Esophagus (tissue), 2 donors: ENCODE results near the gene ATP2C2. TPM values are rescaled to one million over a fixed set of nuclear protein-coding genes. Genes with fewer than 3 reads are reported as not detected.

ENCODE experiments used
- H3K27ac ChIP-seq, 2 donors: one replicate each; pipeline ENCODE4 v1.5.1; 2013; ENCODE audit warnings: low read depth in 2 of 2, mild to moderate bottlenecking in 2 of 2, inconsistent platforms in 1 of 2, low read length in 1 of 2, moderate library complexity in 1 of 2
- H3K27me3 ChIP-seq, 2 donors: one replicate each; pipeline ENCODE4 v1.6.1; 2013; ENCODE audit warnings: low read length in 2 of 2, control low read depth in 1 of 2, mild to moderate bottlenecking in 1 of 2; ENCODE audit not compliant: insufficient read depth in 2 of 2, control insufficient read depth in 1 of 2
- H3K36me3 ChIP-seq, 2 donors: one replicate each; pipeline ENCODE4 v1.6.1; 2013; ENCODE audit warnings: low read length in 1 of 2; ENCODE audit not compliant: control insufficient read depth in 2 of 2, insufficient read depth in 2 of 2
- H3K4me1 ChIP-seq, 2 donors: one replicate each; pipeline ENCODE4 v1.6.1; 2013; ENCODE audit warnings: low read length in 1 of 2; ENCODE audit not compliant: control insufficient read depth in 2 of 2, insufficient read depth in 2 of 2
- H3K4me3 ChIP-seq, 2 donors: one replicate each; pipeline ENCODE4 v1.5.1; 2013; ENCODE audit warnings: low read length in 2 of 2, mild to moderate bottlenecking in 2 of 2, low read depth in 1 of 2, moderate library complexity in 1 of 2
- H3K9me3 ChIP-seq, 2 donors: one replicate each; pipeline ENCODE4 v1.6.1; 2013; ENCODE audit warnings: mild to moderate bottlenecking in 2 of 2, low read depth in 1 of 2, low read length in 1 of 2, moderate library complexity in 1 of 2; ENCODE audit not compliant: control insufficient read depth in 2 of 2, insufficient read depth in 1 of 2
- WGBS, 2 donors: extraction: QIAGEN DNeasy Blood & Tissue Kit; methylation state at CpG; one replicate each; pipeline ENCODE4 v1.1.7; 2013; 5-methylcytosine and 5-hydroxymethylcytosine counted together
- polyA plus RNA-seq, 2 donors: library from polyadenylated mRNA; stranded (reverse); fragments of 200-250 nt; gene quantifications; one replicate each; pipeline ENCODE4 v1.2.3, GENCODE V29; 2013
- donor health status: healthy with polysubstance abuse.
- donor health status: Bipolar disorder and iron deficiency.

The ATP2C2 gene
- polyA plus RNA-seq, 2 donors: 1.1 to 2.2 TPM

DNA sequence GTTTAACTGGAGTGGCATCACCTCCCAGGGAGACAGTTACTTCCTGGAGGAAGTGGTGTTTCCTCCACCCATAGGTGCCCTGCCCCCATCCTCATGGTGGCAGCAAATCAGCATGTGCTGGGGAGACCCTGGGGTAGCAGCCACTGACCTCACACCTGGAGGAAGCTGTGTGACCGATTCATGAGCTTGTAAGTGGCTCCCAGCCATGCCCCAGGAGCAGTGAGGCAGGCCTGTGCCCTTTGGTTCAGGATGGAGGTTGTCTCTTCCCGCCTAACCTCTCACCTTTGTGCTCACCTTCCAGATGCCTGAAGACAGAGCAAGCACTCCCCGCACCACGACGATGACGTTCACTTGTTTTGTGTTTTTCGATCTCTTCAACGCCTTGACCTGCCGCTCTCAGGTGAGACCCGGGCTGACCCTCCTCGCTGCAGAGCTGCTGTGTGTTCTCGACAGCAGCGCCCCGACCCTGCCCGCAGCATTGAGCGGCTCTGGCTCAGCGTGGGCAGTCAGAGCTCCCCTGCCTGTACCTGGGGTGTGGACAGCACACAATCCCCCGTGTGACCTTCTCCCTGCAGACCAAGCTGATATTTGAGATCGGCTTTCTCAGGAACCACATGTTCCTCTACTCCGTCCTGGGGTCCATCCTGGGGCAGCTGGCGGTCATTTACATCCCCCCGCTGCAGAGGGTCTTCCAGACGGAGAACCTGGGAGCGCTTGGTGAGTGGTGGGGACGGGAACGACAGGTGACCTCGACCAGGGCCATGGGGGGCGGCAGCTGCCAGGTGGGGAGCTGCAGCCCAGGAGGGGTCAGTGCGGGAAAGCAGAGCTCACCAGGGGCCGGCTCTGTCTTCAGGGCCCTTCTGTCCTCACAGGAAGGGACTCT lies 93.3 kb downstream of the ATP2C2 start:
- H3K27ac ChIP-seq: no peak overlapping the region
- H3K36me3 ChIP-seq: peaks cover 0 to 20% of the 10 kb centered on the region in 2 donors
- 89 to 92% methylated on average over 30 of the region's 30 CpGs for WGBS, 2 donors

DNA sequence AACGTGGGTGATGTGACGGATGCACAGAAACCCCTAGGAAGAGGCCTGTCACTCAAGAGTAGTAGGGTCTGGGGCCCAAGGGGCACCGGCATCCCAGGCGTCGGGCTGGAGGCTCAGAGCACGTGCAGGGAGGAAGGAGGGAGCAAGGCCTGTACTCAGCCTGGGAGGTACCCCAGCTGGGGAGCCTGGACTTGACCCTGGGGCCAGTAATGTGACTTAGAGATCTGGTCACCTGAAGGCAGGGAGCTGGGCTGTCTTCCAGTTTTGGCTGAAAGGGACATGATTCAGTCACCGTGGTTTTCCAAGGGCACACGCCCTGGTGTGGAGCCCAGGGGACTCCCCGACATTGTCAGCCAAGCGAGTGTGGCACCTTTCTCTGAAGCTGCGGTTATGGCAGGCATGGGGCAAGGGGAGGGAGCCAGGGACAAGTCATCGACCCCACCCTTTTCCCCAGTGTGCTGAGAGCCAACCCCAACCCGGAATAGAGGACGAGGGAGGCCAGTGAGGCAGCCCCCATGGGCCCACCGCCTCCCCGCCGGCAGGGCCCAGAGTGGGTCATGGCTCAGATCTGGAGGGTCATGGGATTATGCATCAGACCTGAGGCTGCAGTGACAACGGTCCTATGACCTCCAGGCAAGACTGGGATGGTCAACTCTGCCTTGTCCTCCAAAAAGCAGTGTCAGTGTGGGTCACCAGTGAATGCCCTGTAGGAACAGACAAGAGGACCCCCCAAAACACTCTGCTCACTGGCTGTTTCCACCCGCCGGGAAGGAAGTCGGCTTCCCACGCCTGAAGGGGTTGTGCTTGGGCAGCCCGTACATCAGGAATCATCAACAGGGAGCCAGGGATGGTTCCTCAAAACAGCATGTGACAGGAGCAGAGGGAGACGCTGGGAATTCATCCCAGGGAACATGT lies 94.2 kb downstream of the ATP2C2 start:
- H3K27ac ChIP-seq: no peak overlapping the region
- H3K4me3 ChIP-seq: no peak overlapping the region
- H3K9me3 ChIP-seq: peaks cover 0 to 4% of the 10 kb centered on the region in 2 donors
- H3K27me3 ChIP-seq: no peaks in the 10 kb centered on the region
- peaks cover 3 to 25% of the 10 kb centered on the region in 2 donors for H3K36me3 ChIP-seq
- WGBS, 2 donors: 76 to 78% methylated on average over 24 of the region's 24 CpGs
- H3K4me1 ChIP-seq: peaks cover 0 to 4% of the 10 kb centered on the region in 2 donors

More for the DNA sequence above, 93.3 kb downstream of the ATP2C2 start:
- H3K4me3 ChIP-seq: no peak overlapping the region
- no peaks in the 10 kb centered on the region for H3K9me3 ChIP-seq
- H3K4me1 ChIP-seq: peaks cover 0 to 4% of the 10 kb centered on the region in 2 donors
- no peaks in the 10 kb centered on the region for H3K27me3 ChIP-seq

DNA sequence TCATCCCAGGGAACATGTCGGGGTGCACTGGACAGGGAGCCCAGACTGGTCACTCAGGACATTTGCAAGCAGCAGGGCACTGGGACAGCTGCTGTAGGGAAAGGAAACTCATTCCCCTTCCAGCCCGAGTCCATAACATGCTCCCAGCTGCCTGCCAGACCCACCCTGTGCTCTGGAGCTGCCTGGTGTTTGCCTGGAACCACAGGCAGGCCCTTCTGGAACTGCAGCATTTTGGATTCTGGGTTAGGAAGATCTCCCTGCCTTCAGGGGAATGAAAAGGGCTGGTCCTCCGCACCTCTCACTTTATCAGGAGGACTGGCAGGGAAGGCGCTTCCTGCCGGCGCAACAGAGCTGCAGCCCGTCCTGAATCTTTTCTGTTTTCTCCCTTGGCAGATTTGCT lies 94.9 kb downstream of the ATP2C2 start:
- no peak overlapping the region for H3K27ac ChIP-seq
- WGBS, 2 donors: 80 to 93% methylated on average over 7 of the region's 7 CpGs
- peaks cover 5 to 25% of the 10 kb centered on the region in 2 donors for H3K36me3 ChIP-seq
- H3K27me3 ChIP-seq: no peaks in the 10 kb centered on the region
- peaks cover 0 to 4% of the 10 kb centered on the region in 2 donors for H3K4me1 ChIP-seq
- no peak overlapping the region for H3K4me3 ChIP-seq
- peaks cover 0 to 4% of the 10 kb centered on the region in 2 donors for H3K9me3 ChIP-seq

DNA sequence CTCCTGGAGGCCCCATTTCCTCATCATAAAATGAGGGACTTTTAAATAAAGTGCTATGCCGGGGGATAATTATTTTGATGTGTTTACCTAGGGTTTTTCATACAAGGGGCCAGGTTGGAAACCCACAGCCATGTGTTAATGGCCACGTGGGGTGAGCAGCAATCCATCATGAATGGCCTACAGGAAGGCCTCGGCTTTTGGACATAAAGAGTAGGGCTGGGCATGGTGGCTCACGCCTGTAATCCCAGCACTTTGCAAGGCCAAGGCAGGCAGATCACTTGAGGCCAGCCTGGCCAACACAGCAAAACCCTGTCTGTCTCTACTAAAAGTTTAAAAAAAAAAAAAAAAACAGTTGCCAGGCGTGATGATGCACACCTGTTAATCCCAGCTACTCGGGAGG lies 95.8 kb downstream of the ATP2C2 start:
- Histone ChIP-seq H3K4me3 (no peak overlapping the region), H3K9me3 (peaks cover 0 to 4% of the 10 kb centered on the region in 2 donors), H3K27me3 (no peaks in the 10 kb centered on the region), H3K4me1 (peaks cover 0 to 4% of the 10 kb centered on the region in 2 donors), H3K36me3 (peaks cover 5 to 27% of the 10 kb centered on the region in 2 donors), H3K27ac (no peak overlapping the region)
- WGBS, 2 donors: 66 to 69% methylated on average over 6 of the region's 6 CpGs

DNA sequence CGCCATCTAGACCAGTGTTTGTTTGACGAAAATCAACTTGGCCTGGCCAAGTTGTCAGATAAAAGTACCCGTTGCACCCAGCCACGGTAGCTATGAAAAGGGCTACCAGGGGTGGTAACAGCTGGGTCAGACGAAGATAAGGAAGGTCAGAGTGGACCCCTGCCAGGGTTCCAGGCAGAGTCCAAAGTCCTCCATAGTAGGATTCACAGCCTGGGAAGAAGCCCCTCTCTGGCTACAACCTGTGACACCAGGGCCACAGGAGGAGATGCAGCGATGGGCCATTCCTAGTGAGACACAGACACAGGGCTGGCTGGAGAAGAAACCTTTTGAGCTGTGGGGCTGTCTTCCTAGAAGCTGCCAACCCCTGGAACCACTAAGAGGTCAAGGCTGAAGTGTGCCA lies 96.8 kb downstream of the ATP2C2 start:
- 91 to 92% methylated on average over 6 of the region's 6 CpGs for WGBS, 2 donors
- H3K4me3 ChIP-seq: no peak overlapping the region
- H3K36me3 ChIP-seq: peaks cover 5 to 23% of the 10 kb centered on the region in 2 donors

DNA sequence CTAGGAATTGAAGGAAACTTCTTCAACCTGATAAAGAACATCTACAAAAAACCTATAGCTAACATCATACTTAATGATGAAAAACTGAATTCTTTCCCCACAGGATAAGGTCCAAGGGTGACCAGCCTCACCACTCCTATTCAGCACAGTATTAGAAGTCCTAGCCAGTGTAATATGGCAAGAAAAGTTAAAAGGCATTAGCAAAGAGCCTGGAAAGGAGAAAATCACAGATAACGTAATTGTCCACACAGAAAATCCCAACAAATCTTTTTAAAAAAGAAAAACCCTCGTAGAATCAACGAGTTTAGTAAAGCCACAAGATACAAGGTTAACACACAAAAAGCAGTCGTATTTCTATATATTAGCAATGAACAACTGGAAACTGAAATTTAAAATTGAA lies 98.4 kb downstream of the ATP2C2 start:
- Histone ChIP-seq H3K27me3 (no peaks in the 10 kb centered on the region), H3K27ac (no peak overlapping the region), H3K4me1 (peaks cover 0 to under 1% of the 10 kb centered on the region in 2 donors), H3K9me3 (peaks cover 0 to 4% of the 10 kb centered on the region in 2 donors), H3K4me3 (no peak overlapping the region), H3K36me3 (peaks cover 6 to 18% of the 10 kb centered on the region in 2 donors)
- WGBS, 2 donors: 52 to 96% methylated on average over 4 of the region's 4 CpGs

More for the DNA sequence above, 96.8 kb downstream of the ATP2C2 start:
- H3K27me3 ChIP-seq: no peaks in the 10 kb centered on the region
- no peak overlapping the region for H3K27ac ChIP-seq
- H3K4me1 ChIP-seq: peaks cover 0 to 4% of the 10 kb centered on the region in 2 donors
- H3K9me3 ChIP-seq: peaks cover 0 to 4% of the 10 kb centered on the region in 2 donors

DNA sequence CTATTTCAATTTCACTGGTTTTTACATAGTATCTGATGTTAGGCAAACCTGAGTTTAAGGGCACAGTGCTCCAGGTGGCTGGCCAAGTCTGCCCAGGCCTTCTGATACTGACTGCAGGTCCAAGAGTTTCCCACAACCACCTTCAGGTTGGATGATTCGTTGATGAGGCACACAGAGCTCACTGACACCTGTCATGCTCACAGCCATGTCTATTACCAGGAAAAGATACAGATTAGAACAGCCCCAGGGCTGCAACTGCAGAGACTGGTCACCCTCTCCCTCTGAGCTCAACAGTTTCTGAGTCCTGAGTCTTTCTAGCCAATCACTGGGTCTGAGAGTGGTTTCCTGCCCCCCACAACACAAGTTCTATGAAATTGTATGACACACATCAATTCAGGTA lies 98.9 kb downstream of the ATP2C2 start:
- H3K36me3 ChIP-seq: peaks cover 6 to 20% of the 10 kb centered on the region in 2 donors
- H3K9me3 ChIP-seq: peaks cover 0 to 7% of the 10 kb centered on the region in 2 donors
- no peaks in the 10 kb centered on the region for H3K4me1 ChIP-seq
- WGBS, 2 donors: 93 to 96% methylated on average over 1 of the region's 1 CpG
- H3K4me3 ChIP-seq: no peak overlapping the region
- H3K27ac ChIP-seq: no peak overlapping the region
- no peaks in the 10 kb centered on the region for H3K27me3 ChIP-seq

DNA sequence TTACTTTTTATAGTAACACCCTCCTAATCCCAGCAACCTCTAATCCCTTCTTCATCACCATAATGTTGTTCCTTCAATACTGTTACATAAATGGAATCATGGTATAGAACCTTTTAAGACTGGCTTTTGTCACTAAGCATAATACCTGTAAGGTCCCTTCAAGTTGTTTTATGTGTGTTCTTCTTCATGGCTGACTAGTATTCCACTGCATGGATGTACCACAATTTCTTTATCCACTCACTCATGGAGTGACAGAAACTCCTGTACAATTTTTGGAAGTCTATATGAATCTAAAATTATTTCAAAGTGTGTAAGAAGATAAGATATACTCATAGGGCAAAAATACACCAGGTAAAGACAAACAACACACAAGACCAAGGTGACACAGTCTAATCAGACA lies 99.4 kb downstream of the ATP2C2 start:
- Histone ChIP-seq H3K27me3 (no peaks in the 10 kb centered on the region), H3K27ac (no peak overlapping the region), H3K36me3 (peaks cover 6 to 20% of the 10 kb centered on the region in 2 donors), H3K4me1 (no peaks in the 10 kb centered on the region), H3K4me3 (no peak overlapping the region), H3K9me3 (peaks cover 0 to 7% of the 10 kb centered on the region in 2 donors)

DNA sequence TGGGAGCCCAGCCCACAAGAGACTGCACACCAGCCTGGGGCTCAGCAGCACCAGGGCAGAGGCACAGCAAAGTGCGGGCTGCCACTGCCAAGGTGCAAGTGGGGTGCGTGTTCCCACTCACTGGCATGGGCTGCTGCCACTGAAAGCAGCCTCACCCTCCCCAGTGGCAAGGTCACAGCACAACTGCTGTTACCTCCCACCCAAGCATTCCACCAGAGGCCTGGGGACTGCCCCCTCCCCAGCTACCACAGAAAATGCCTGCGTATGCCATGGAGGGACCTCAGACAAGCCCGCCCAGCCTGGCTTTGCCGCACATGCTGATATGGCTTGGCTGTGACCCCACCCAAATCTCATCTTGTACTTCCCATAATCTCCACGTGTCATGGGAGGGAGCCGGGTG lies 103.0 kb downstream of the ATP2C2 start:
- Histone ChIP-seq H3K27ac (no peak overlapping the region), H3K9me3 (peaks cover 0 to 7% of the 10 kb centered on the region in 2 donors), H3K4me1 (no peaks in the 10 kb centered on the region), H3K27me3 (no peaks in the 10 kb centered on the region), H3K36me3 (peaks cover 6 to 15% of the 10 kb centered on the region in 2 donors), H3K4me3 (no peak overlapping the region)
- WGBS, 2 donors: 95 to 98% methylated on average over 7 of the region's 7 CpGs
